GM11168 (cell line): ENCODE results near the gene INVS.
"Not testable (repeated sequence)": the region's sequence is repeated elsewhere in the genome, so short reads cannot be mapped to it uniquely, and the experiment has no call there.

ENCODE experiments used
- in situ Hi-C: fragments of 300-500 bp; cut with MboI; formaldehyde crosslinking; loops from one replicate; pipeline ENCODE4 v1.12.0; 2022; ENCODE audit warnings: low sequenced_read_pairs; ENCODE audit not compliant: unreplicated experiment

Gene INVS

DNA sequence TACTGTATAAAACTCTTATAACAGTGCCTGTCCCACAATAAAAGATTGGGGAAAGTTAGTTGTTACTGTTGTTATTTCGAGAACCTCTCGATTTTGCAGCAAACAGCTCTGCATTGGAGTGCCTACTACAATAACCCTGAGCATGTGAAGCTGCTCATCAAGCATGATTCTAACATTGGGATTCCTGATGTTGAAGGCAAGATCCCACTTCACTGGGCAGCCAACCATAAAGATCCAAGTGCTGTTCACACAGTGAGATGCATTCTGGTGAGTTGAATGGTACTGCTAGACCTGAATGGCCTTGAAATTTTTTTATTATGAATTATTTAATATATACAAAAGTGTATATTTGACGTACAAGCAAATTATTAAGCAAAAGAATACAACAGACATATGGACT lies 130.5 kb downstream of the INVS start:
- in situ Hi-C loops = no loop called here

DNA sequence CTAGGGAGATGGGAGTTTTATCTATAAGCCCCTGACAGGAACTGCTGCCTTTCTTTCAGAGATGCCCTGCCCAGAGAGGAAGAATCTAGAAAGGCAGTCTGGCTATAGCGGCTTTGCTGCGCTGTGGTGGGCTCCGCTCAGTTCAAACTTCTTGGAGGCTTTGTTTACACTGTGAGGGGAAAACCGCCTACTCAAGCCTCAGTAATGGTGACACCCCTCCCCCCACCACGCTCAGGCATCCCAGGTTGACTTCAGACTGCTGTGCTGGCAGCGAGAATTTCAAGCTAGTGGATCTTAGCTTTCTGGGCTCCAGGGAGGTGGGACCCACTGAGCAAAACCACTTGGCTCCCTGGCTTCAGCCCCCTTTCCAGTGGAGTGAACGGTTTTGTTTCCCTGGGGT lies 137.9 kb downstream of the INVS start:
- in situ Hi-C loops = not testable (repeated sequence)

DNA sequence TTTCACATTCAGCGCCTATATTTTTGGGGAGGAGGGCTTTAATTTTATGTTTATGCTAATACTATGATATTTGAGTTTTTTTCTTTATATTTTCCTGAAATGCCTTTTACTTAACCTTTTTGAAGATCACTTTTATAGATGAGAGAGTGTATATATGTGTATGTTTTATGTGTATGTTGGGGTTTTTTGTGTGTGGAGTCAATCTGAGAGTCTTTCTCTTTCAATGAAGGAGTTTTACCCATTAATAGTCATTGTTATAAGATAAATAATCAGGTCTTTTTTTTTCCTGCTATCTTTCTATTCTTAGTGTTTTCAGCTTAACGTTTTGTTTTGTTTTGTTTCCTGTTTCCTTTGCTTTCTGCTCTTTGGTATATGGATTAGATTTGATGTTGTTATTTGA lies 141.5 kb downstream of the INVS start:
- in situ Hi-C loops = no loop called here

DNA sequence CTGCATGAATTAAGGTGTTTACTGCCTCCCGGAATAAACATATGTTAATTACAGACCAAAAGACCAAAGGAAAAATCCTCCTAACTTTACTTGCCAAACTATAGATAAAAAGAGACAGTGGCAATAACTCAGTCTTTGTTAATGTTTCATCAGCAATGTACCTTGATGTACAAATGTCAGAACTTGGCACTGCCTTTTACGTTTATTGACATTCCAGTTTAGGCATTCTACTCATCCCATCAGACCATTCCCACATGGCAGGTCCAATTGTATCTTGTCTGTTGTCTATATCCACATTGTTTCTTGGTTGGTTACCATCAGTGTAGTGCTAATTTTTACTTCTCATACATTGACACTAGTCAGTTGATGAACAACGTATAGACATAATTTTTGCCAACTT lies 168.2 kb downstream of the INVS start:
- in situ Hi-C loops = no loop called here

DNA sequence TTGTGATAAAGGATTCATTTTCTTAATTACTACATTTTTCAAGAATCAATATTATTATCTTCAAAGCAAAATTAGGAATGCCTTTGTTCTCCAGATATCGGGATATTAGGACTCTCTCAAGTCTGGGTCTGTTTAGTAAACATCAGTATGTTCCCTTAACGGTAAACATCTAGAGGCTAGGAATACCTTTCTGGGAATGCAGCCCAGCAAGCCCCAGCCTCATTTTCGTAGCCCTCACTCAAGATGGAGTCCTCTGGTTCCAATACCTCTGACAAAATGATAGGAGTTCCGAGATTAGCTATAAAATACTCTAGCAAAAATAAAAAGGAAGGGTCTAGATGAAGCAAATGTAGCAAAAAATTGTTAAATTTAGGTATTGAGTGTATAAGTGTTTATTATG lies 169.2 kb downstream of the INVS start:
- in situ Hi-C loops = no loop called here

DNA sequence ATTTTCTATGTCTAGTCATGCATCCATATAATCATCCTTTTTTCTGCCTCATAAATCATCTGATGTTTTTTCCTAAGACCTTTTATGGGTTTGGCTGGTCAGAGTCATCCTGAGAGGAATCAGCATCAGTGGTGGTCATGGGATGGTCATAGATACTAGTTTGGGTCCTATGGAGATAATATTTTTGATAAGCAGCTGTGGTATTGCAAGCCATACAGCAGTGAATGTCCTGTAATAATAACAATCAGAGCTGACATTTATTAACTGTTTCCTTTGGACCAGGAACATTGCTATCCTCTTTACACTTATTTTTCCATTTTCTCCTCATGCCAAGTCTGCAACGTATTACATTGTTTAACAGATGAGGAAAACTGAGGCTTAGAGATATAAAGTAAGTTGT lies 170.6 kb downstream of the INVS start:
- in situ Hi-C loops = no loop called here

DNA sequence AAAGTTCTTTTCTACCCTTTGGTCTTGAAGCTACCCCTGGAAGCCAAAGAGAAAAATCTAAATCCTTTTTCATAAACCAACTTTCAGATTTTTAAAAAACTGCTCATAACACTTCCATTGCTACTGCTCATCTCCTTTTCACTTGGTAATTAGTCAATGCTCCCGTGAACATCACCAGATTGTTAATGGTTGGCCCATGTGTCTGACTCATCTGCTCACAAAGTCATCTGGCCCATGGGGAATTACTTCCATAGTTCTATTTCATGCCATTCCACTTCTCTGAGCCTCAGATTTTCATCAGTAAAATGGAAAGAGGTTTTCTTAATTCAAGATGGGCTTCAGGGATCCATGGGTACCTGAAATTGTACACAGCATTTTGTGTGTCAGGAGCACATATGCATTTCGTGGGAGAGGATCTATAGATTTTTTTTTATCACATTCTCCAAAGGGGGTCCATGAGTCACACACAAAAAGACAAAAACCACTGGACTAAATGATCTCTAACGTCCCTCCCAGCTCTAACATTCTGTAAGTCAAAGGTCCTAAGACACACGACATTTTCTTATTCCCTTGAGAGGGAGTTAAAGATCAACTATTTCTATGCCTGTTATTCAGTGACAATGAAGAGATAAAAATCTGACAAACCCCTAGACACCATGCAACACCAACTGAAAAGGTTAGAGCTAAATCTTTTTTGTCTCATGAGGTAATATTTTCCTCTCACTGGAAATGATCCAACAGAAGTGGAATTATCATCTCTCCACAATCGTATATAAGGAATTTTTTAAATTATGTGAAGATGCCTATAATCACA lies 178.3 kb downstream of the INVS start:
- in situ Hi-C loops = no loop called here

DNA sequence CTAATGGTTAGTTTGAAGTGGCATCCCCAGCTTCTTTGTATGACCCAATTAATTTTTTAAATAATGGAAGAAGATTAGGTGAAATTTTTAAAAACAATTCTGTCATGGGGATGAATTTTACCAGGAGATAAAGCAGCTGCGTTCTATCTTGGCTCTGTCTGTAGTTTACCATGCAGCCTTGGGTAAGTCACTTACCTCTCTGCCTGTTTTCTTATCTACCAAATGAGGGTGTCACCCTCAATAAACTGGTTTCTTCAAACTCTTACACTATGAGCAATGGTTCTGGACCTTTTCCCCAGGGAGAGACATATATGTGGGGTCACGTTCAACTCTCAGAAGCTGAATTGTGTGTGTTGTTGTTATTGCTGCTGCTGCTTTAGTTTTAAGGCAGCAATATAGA lies 182.0 kb downstream of the INVS start:
- in situ Hi-C loops = no loop called here

DNA sequence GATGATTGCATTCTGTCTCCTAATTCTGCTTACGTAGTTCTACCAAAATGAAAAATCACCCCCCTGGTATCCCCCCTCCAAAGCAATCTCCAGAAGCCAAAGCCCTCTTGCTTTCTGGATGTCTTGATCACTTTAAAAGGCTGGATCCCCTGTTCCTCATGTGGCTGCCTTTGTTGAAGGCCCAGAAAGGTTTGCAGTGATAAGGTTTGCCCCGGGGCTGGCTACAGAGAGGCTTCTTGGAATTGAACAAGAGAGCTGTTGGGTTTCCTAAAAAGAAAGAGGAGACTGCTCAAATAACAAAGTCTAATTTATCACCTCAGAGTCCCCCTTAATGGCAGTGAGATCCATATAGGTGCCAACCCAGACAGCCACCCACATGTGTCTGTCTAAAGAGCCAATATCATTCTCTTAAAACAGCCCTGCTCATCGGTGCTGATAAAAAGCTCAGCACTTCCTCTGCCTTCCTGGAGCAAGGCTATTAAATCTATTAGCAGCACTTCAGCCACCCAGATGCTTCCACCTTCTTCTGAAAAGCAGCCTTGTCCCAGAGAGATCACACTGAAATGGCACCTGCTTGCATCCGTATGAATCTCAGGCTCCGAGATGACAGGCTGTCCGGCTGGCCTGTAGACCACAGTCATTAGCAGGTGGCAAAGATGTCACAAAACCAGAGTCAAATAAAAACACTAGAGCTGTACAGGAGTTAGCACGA lies 182.8 kb downstream of the INVS start:
- in situ Hi-C loops = no loop called here

DNA sequence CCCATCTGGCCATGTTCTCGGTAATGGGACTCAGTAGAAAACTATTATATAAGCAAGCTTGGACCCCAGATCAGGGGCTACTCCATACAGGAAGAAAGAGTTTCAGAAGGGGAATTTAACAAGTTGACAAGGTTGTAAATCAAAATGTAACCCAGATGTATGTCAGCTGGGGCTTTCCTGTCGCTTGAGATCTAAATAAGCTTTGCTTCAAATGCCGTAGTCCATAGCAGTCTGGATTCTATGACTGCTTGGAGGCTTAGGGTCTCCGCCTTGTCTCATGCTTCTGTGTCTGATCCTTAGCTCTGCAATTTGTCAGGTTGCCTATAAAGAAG lies 183.3 kb downstream of the INVS start:
- in situ Hi-C loops = no loop called here

DNA sequence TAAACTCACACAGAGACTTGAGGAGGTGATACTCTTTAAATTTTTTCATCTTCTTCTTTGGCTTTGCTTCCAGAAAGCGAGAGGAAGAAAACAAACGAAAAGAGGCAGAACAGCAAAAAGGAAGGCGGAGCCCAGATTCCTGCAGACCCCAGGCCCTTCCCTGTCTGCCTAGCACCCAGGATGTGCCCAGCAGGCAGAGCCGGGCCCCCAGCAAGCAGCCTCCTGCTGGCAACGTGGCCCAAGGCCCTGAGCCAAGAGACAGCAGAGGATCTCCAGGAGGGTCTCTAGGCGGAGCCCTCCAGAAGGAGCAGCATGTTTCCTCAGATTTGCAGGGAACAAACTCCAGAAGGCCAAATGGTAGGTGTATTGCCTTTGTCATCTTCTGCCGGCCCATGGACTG lies 185.2 kb downstream of the INVS start:
- in situ Hi-C loops = no loop called here

DNA sequence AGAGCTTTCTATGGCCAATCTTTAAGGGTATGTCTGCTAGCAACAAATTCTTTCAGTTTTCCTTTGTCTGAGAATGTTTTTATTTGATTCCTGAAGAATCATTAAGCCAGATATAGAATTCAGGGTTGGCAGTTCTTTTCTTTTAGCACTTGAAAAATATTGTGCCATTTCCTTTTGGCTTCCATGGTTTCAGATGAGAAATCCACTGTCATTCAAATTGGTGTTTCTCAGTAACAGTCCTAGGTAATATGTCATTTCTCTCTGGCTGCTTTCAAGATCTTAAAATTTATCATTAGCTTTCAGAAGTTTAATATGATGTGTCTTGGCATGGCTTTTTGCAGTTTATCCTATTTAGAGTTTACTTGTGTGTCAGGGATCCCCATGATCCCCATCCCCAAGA lies 186.0 kb downstream of the INVS start:
- in situ Hi-C loops = no loop called here

DNA sequence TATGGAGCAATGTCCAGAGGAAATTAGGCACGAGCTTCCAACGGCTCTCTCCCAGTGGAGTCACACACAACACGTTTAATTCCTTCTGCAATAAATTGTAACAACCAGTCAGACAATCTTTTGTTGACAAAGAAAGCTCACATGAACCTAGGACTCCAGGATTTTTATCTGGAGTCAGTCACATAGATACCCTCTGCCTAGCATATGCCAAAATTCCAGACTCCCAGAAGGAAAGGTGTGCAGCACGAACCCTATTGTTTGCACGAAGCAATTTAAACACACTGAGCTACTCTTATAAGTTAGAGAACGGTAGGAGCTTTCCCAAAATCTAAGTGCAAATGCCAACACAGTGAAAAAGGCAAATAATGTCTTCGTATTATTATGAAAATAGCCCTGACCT lies 186.6 kb downstream of the INVS start:
- in situ Hi-C loops = no loop called here

DNA sequence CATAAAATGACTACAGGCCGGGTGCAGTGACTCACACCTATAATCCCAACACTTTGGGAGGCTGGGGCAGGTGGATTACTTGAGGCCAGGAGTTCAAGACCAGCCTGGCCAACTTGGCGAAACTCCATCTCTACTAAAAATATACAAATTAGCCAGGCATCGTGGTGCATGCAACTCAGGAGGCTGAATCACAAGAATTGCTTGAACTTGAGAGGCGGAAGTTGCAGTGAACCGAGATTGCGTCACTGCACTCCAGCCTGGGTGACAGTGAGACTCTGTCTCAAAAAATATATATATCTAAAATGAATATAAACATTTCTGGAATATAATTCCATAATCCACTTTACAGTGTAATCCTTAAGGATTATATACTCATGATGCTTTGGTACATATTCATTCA lies 187.2 kb downstream of the INVS start:
- in situ Hi-C loops = no loop called here

DNA sequence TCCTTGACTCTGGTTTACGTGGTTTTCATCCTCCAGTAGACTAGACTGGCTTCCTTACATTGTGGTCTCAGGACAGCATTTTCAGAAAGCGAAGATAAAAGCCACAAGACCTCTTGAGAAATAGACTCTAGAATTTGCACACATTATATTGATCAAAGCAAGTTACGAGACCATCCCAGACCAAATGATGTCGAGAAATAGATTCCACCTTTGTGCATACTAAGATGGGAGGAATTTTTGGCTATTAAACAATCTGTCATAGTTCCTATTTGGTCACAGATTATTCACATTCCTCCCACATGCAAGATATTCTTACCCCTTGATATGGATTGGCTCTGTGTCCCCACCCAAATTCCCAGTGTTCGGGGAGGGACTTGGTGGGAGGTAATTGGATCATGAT lies 188.1 kb downstream of the INVS start:
- in situ Hi-C loops = no loop called here

DNA sequence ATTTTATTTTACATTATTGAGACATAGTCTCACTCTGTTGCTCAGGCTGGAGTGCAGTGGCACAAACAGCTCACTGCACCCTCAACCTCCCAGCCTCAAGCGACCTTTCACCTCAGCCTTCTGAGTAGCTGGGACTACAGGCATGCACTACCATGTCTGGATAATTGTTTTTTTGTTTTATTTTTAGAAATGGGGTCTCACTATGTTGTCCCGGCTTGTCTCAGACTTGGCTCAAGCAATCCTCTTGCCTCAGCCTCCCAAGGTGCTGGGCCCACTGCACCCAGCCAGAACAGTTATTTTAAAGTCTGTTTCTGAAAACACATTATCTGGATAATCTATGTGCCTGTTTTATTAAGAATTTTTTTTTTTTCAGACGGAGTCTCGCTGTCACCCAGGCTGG lies 191.7 kb downstream of the INVS start:
- in situ Hi-C loops = no loop called here

DNA sequence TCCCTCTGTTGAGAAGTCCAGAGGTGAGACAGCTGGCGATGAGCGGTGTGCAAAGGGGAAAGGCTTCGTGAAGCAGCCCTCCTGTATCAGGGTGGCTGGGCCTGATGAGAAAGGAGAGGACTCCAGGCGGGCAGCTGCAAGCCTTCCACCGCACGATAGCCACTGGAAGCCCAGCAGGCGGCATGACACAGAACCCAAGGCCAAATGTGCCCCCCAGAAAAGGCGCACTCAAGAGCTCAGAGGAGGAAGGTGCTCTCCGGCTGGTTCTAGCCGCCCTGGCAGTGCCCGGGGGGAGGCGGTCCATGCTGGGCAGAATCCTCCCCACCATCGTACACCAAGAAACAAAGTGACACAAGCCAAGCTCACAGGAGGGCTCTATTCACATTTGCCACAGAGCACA lies 193.4 kb downstream of the INVS start:
- in situ Hi-C loops = no loop called here

DNA sequence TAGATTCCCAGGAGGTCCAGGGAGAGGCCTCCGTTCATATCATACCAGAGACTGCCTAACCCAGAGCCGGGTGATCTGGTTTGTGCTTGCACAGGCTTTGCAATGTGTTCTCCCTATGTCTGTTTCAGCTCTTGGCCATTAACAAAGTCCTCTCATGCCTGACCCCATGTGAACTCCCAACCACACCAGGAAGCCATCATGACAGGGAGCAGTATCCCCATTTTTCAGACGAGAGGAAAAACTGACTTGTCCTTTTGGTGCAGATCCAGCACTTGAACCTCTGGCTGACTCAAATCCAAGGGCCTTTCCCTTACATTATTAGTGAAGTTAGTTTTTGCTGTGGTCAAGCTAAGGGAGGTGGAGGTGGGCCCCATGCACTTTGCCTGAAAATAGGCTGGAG lies 195.3 kb downstream of the INVS start:
- in situ Hi-C loops = no loop called here

DNA sequence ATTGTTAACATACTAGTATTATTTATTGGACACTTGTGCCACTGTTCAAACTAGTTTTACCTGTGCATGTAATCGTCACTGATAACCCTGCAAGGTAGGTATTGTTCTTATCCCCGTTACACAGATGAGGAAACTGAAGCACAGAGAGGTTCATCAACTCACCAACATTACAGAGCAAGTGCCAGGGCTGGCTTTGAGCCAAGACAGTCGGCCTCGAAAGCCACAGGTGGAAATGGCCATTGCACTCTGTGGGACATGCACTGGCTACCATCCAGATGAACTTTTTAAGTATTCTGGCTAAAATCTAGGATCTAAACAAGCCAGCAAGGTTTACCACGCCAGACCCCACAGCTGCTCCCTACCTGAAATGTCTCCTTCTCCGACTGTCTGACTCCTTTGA lies 195.8 kb downstream of the INVS start:
- in situ Hi-C loops = no loop called here

DNA sequence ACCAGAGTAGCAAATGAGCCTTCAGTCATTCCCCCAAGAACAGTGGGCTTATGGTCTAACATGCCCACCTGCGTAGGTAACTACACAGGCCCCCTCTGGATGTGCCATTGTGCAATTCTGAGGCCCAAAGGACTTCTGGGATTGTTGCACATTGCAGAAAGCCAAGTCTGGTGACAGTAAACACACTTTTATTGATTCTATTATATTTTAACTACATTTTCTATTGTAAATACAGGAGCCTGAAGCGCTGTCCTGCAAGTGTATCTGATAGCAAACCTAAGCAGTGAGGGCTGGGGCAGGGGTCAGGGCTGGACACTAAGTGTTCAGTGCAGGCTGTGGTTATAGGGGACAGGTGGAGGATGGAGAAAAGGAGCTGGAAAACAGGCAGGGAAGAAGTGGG lies 196.2 kb downstream of the INVS start:
- in situ Hi-C loops = no loop called here

DNA sequence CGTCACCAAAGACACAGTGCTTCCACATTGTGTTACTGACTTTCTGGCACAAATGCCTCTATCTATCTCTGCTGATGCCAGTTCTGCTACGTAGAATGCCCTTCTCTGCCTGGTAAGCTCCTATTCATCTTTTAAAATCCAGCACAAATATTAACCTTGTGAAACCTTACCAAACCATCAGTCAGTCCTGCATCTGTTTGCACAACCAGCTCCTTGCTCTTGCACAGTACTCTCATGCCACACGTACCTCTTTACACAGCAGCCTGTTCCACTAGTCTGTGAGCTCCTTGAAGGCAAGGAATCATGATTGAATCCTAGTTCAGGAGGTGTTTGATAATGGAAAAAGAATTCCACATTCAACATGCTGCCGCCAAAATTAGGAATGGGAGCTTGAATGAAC lies 197.4 kb downstream of the INVS start:
- in situ Hi-C loops = no loop called here

DNA sequence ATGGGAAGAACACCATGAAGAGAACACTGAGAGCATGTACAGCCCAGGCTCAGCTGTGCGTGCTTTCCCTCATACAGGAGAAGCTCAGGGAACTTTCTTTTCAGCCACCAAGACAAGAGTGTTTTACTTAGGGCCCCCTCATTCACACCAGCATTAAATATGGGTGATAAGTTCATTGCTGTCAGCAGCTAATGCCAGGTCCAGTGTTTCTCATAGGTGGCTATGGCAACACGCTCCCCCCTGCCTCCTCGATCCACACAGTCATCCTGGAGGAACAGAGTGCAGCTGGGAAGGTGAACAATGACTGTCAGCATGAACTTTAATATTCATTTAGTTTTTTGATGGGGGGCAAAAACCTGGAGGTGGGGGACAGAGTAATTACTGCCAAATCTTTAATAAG lies 199.3 kb downstream of the INVS start:
- in situ Hi-C loops = no loop called here
